DOHH2 (cell line): ENCODE data around the gene INPP5B.
"Not testable (repeated sequence)": the region's sequence is repeated elsewhere in the genome, so short reads cannot be mapped to it uniquely, and the experiment has no call there.

Experiments used
- CTCF ChIP-seq: fragments of 200-600 bp; sonication (generic); IDR thresholded peaks from one replicate; pipeline ENCODE4 v1.5.1; 2014; ENCODE audit warnings: antibody characterized with exemption, mild to moderate bottlenecking, low read depth, low read length; ENCODE audit not compliant: poor library complexity, severe bottlenecking
- EZH2phosphoT487 ChIP-seq: fragments of 200-600 bp; sonication (generic); IDR thresholded peaks from 2 replicates; pipeline ENCODE4 v1.6.1; 2017; ENCODE audit warnings: borderline replicate concordance, mild to moderate bottlenecking, antibody characterized with exemption, low read length, moderate library complexity, mixed read lengths

DNA sequence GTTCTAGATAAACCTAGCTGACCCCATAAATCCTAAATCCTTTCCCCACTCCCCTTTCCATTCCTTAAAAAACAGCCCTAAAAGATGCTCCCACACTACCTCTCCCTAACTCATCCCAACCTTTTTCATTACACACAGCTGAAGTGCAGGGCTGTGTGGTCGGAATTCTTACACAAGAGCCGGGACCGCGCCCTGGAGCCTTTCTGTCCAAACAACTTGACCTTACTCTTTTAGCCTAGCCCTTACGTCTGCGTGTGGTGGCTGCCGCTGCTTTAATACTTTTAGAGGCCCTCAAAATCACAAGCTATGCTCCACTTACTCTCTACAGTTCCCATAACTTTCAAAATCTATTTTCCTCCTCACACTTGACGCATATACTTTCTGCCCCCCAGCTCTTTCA, 36.0 kb downstream of the INPP5B start:
- not testable (repeated sequence) for TF ChIP-seq CTCF, EZH2phosphoT487
